ENCODE measurements around the gene MUC4. TPM values are rescaled to one million over a fixed set of nuclear protein-coding genes. Genes with fewer than 3 reads are reported as not detected.
"Not testable (repeated sequence)": the region's sequence is repeated elsewhere in the genome, so short reads cannot be mapped to it uniquely, and the experiment has no call there.

MUC4 gene
- total and polyA plus RNA-seq, 4 donors: 0.59 to 6.3 (median 2.0) TPM

- no peaks in the 10 kb centered on the region for H3K4me1 ChIP-seq (ENCODE audit: control insufficient read depth, insufficient read depth, low read length)
- no peak for DNase-seq (ENCODE audit: low read depth in 4 of 6, low spot score in 6 of 6)
- H3K9me3 ChIP-seq (ENCODE audit: control insufficient read depth, insufficient read depth, low read length): no peaks in the 10 kb centered on the region
- H3K4me3 ChIP-seq (ENCODE audit: low read depth, low read length): no peak overlapping the region
- peaks cover 46% of the 10 kb centered on the region for H3K36me3 ChIP-seq (ENCODE audit: control insufficient read depth, insufficient read depth, low read length)
- WGBS (ENCODE audit: insufficient coverage): 81% methylated on average over 6 of the region's 6 CpGs
- no peaks in the 10 kb centered on the region for H3K27me3 ChIP-seq (ENCODE audit: control insufficient read depth, insufficient read depth, low read length)
- no peak overlapping the region for H3K27ac ChIP-seq (ENCODE audit: low read depth, low read length)
Measured at GRCh38 chr3:195714380-195715011, 97.2 kb downstream of the MUC4 start.

GRCh38 chr3:195713150-195713549 is 98.6 kb downstream of the MUC4 start:
- not testable (repeated sequence) for H3K9me3 ChIP-seq (ENCODE audit: control insufficient read depth, insufficient read depth, low read length); H3K27ac ChIP-seq (ENCODE audit: low read depth, low read length); H3K4me3 ChIP-seq (ENCODE audit: low read depth, low read length); DNase-seq (ENCODE audit: low read depth in 4 of 6, low spot score in 6 of 6); H3K27me3 ChIP-seq (ENCODE audit: control insufficient read depth, insufficient read depth, low read length); H3K4me1 ChIP-seq (ENCODE audit: control insufficient read depth, insufficient read depth, low read length)
- 18% methylated on average over 5 of the region's 9 CpGs for whole genome bisulfite sequencing (ENCODE audit: insufficient coverage)
- H3K36me3 ChIP-seq (ENCODE audit: control insufficient read depth, insufficient read depth, low read length): peaks cover 59% of the 10 kb centered on the region

- DNase-seq (ENCODE audit: low read depth in 4 of 6, low spot score in 6 of 6); H3K27me3 ChIP-seq (ENCODE audit: control insufficient read depth, insufficient read depth, low read length); H3K27ac ChIP-seq (ENCODE audit: low read depth, low read length); H3K4me3 ChIP-seq (ENCODE audit: low read depth, low read length); H3K9me3 ChIP-seq (ENCODE audit: control insufficient read depth, insufficient read depth, low read length); H3K4me1 ChIP-seq (ENCODE audit: control insufficient read depth, insufficient read depth, low read length): not testable (repeated sequence)
- WGBS (ENCODE audit: insufficient coverage): 69% methylated on average over 8 of the region's 8 CpGs
- peaks cover 63% of the 10 kb centered on the region for H3K36me3 ChIP-seq (ENCODE audit: control insufficient read depth, insufficient read depth, low read length)
Measured at GRCh38 chr3:195712535-195712910, 99.2 kb downstream of the MUC4 start.

GRCh38 chr3:195711813-195712534 is 99.8 kb downstream of the MUC4 start:
- H3K4me3 ChIP-seq (ENCODE audit: low read depth, low read length): no peak overlapping the region
- 86% methylated on average over 12 of the region's 12 CpGs for whole genome bisulfite sequencing (ENCODE audit: insufficient coverage)
- no peak overlapping the region for H3K27ac ChIP-seq (ENCODE audit: low read depth, low read length)
- no peaks in the 10 kb centered on the region for H3K27me3 ChIP-seq (ENCODE audit: control insufficient read depth, insufficient read depth, low read length)
- peaks cover 62% of the 10 kb centered on the region for H3K36me3 ChIP-seq (ENCODE audit: control insufficient read depth, insufficient read depth, low read length)
- H3K9me3 ChIP-seq (ENCODE audit: control insufficient read depth, insufficient read depth, low read length): no peaks in the 10 kb centered on the region
- no peak for DNase-seq (ENCODE audit: low read depth in 4 of 6, low spot score in 6 of 6)
- H3K4me1 ChIP-seq (ENCODE audit: control insufficient read depth, insufficient read depth, low read length): no peaks in the 10 kb centered on the region

- H3K4me1 ChIP-seq (ENCODE audit: control insufficient read depth, insufficient read depth, low read length); H3K27me3 ChIP-seq (ENCODE audit: control insufficient read depth, insufficient read depth, low read length); H3K27ac ChIP-seq (ENCODE audit: low read depth, low read length); H3K4me3 ChIP-seq (ENCODE audit: low read depth, low read length); H3K9me3 ChIP-seq (ENCODE audit: control insufficient read depth, insufficient read depth, low read length); DNase-seq (ENCODE audit: low read depth in 4 of 6, low spot score in 6 of 6): not testable (repeated sequence)
- H3K36me3 ChIP-seq (ENCODE audit: control insufficient read depth, insufficient read depth, low read length): peaks cover 59% of the 10 kb centered on the region
- 70% methylated on average over 2 of the region's 2 CpGs for WGBS (ENCODE audit: insufficient coverage)
Measured at GRCh38 chr3:195711091-195711812, 100.5 kb downstream of the MUC4 start.

GRCh38 chr3:195710126-195710905 is 101.4 kb downstream of the MUC4 start:
- not testable (repeated sequence) for H3K9me3 ChIP-seq (ENCODE audit: control insufficient read depth, insufficient read depth, low read length); H3K4me3 ChIP-seq (ENCODE audit: low read depth, low read length); H3K4me1 ChIP-seq (ENCODE audit: control insufficient read depth, insufficient read depth, low read length); H3K27ac ChIP-seq (ENCODE audit: low read depth, low read length); H3K27me3 ChIP-seq (ENCODE audit: control insufficient read depth, insufficient read depth, low read length); DNase-seq (ENCODE audit: low read depth in 4 of 6, low spot score in 6 of 6)
- 54% methylated on average over 6 of the region's 6 CpGs for WGBS (ENCODE audit: insufficient coverage)
- H3K36me3 ChIP-seq (ENCODE audit: control insufficient read depth, insufficient read depth, low read length): peaks cover 56% of the 10 kb centered on the region

- Histone ChIP-seq H3K36me3 (ENCODE audit: control insufficient read depth, insufficient read depth, low read length) (peaks cover 52% of the 10 kb centered on the region), H3K4me3 (ENCODE audit: low read depth, low read length) (no peak overlapping the region), H3K4me1 (ENCODE audit: control insufficient read depth, insufficient read depth, low read length) (no peaks in the 10 kb centered on the region), H3K27me3 (ENCODE audit: control insufficient read depth, insufficient read depth, low read length) (no peaks in the 10 kb centered on the region), H3K27ac (ENCODE audit: low read depth, low read length) (no peak overlapping the region), H3K9me3 (ENCODE audit: control insufficient read depth, insufficient read depth, low read length) (no peaks in the 10 kb centered on the region)
- 97% methylated on average over 5 of the region's 6 CpGs for WGBS (ENCODE audit: insufficient coverage)
- DNase-seq (ENCODE audit: low read depth in 4 of 6, low spot score in 6 of 6): no peak
Measured at GRCh38 chr3:195709676-195710085, 102.0 kb downstream of the MUC4 start.

GRCh38 chr3:195708626-195709481 is 102.9 kb downstream of the MUC4 start:
- Histone ChIP-seq H3K4me3 (ENCODE audit: low read depth, low read length) (no peak overlapping the region), H3K4me1 (ENCODE audit: control insufficient read depth, insufficient read depth, low read length) (no peaks in the 10 kb centered on the region), H3K27me3 (ENCODE audit: control insufficient read depth, insufficient read depth, low read length) (no peaks in the 10 kb centered on the region), H3K27ac (ENCODE audit: low read depth, low read length) (no peak overlapping the region), H3K36me3 (ENCODE audit: control insufficient read depth, insufficient read depth, low read length) (peaks cover 46% of the 10 kb centered on the region), H3K9me3 (ENCODE audit: control insufficient read depth, insufficient read depth, low read length) (no peaks in the 10 kb centered on the region)
- 87% methylated on average over 6 of the region's 6 CpGs for WGBS (ENCODE audit: insufficient coverage)
- no peak for DNase-seq (ENCODE audit: low read depth in 4 of 6, low spot score in 6 of 6)

- Histone ChIP-seq H3K27me3 (ENCODE audit: control insufficient read depth, insufficient read depth, low read length) (no peaks in the 10 kb centered on the region), H3K9me3 (ENCODE audit: control insufficient read depth, insufficient read depth, low read length) (no peaks in the 10 kb centered on the region), H3K4me3 (ENCODE audit: low read depth, low read length) (no peak overlapping the region), H3K4me1 (ENCODE audit: control insufficient read depth, insufficient read depth, low read length) (no peaks in the 10 kb centered on the region), H3K36me3 (ENCODE audit: control insufficient read depth, insufficient read depth, low read length) (peaks cover 43% of the 10 kb centered on the region), H3K27ac (ENCODE audit: low read depth, low read length) (no peak overlapping the region)
- DNase-seq (ENCODE audit: low read depth in 4 of 6, low spot score in 6 of 6): no peak
- 84% methylated on average over 5 of the region's 6 CpGs for WGBS (ENCODE audit: insufficient coverage)
Measured at GRCh38 chr3:195708061-195708460, 103.7 kb downstream of the MUC4 start.

Data from spinal cord (tissue), 10 donors.